GM18505 (cell line): ENCODE data around the gene FREM3.

Experiments used
- ATAC-seq: cut with Tn5 transposase; IDR thresholded peaks from one replicate; pipeline ENCODE4 v1.9.1; 2021; ENCODE audit not compliant: unreplicated experiment
- POLR2A ChIP-seq: IDR thresholded peaks from 4 replicates; pipeline ENCODE4 v1.6.1; 2011; ENCODE audit warnings: borderline replicate concordance; ENCODE audit not compliant: insufficient read depth, insufficient read length; ENCODE audit errors: extremely low read depth

FREM3 gene

GRCh38 chr4:143581331-143581946 lies 119.0 kb downstream of the FREM3 start:
- TF ChIP-seq POLR2A = no peak
- no peak for ATAC-seq

DNA sequence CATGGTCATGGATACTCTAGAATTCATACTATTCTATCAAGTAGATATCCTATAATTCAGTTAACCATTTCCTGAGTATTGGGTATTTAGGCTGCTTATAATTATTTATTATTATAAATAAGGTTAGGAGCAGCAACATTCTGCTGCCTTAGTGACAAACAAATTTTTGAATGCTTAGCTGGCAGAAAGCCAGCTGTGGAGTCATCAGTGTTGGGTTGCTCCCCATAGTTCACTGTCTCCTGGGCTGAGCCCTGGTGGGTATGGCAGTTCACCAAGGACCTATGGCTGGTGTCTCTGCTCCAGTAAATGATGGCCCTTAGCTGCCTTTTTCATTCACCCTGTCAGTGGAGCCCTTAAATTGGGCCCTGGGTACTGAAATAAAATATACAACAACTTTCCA lies 125.1 kb downstream of the FREM3 start:
- TF ChIP-seq POLR2A = no peak
- no peak for ATAC-seq

DNA sequence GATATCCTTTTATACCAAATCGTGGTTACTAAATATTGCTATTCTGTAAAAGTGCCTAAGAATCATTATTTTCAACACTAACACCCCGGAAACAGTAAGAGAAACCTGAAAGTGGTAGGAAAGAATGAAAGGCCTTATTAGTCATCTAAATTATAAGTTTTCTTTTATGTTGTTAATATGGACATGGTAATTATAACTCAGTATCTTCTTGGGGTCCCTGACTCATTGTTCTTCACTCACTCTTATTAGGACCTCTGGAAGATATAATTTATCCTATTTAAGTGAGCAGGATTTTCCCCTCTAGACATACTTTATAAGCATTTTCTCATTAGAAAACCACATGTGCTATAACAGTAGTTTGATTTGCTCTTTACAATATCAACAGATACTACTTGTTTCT lies 136.0 kb downstream of the FREM3 start:
- no peak for ATAC-seq
- TF ChIP-seq POLR2A = no peak

GRCh38 chr4:143559757-143560147 lies 140.7 kb downstream of the FREM3 start:
- no peak for TF ChIP-seq POLR2A
- ATAC-seq = no peak

GRCh38 chr4:143558823-143559756 lies 141.4 kb downstream of the FREM3 start:
- no peak for TF ChIP-seq POLR2A
- peak; percentile 81 for ATAC-seq

DNA sequence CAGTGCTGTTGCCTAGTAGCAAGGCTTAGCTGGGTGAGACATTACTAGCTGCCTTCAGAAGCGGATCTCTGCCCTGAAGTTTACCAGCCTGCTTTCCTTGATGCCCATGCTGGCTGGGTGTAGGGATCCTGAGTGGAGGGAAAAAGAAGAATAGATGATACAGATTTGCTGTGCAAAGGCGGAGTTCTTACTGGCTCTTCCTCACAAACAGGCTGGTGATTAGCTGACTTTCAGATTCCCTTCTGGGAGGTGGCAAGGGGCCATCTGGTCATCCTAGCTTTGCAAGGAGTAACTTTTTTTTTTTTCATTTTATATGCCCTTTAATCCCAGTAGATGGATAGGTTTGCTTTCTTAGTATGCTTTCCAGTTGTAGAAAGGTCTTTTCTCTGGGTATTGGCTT lies 142.2 kb downstream of the FREM3 start:
- no peak for ATAC-seq
- TF ChIP-seq POLR2A = no peak

- no peak for TF ChIP-seq POLR2A
- ATAC-seq = no peak
Measured at GRCh38 chr4:143555676-143556075, 144.8 kb downstream of the FREM3 start.

DNA sequence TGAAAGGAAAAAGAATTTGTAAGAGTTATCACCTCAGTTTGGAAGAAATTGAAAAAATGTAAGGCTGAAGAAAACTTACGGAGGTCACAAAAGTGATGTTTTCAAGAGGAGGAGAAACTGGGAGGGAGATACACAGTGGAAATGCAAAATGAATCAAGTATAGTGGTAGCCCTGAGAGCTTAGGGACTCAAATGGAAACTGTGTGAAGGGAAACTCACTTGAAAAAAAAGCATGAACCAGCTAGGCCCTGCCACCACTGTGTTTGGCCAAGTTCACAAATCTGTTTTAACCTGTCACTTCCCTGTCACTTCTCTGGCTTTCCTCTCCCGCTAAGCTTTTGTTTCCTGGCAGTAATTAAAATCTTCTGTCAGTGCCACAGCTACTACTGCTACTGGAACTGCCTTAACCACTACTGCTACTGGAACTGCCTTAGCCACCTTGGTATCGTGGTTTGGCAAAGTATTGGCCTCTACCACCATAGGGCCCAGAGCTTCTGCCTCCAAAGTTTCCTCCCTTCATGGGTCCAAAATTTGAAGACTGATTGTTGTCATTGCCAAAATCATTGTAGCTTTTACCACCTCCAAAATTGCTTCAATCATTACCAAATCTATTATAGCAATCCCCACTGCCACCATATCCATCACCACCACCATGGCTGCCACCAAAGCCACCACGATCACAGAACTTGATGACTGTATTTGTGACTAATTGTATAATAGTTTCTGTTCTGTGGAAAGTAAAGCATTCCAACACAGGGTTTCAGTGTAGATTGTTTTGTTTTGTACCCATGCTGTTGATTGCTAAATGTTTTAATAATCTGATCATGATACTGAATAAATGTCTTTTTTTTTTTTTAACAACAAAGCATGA lies 145.5 kb downstream of the FREM3 start:
- ATAC-seq = peak; percentile 69
- TF ChIP-seq POLR2A = no peak

GRCh38 chr4:143549928-143550327 lies 150.5 kb downstream of the FREM3 start:
- no peak for TF ChIP-seq POLR2A
- ATAC-seq = no peak

DNA sequence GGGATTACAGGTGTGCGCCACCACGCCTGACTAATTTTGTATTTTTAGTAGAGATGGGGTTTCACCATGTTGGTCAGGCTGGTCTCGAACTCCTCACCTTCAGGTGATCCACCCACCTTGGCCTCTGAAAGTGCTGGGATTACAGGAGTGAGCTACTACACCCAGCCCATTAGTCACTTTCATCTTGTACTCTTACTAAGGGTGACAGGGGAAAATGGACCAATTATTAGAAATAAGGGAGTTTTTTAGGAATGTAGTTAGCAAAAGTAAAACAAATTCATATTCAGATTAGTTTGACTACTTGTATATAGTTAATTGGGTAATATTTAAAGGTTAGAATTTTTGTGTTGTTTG lies 160.8 kb downstream of the FREM3 start:
- ATAC-seq = no peak

DNA sequence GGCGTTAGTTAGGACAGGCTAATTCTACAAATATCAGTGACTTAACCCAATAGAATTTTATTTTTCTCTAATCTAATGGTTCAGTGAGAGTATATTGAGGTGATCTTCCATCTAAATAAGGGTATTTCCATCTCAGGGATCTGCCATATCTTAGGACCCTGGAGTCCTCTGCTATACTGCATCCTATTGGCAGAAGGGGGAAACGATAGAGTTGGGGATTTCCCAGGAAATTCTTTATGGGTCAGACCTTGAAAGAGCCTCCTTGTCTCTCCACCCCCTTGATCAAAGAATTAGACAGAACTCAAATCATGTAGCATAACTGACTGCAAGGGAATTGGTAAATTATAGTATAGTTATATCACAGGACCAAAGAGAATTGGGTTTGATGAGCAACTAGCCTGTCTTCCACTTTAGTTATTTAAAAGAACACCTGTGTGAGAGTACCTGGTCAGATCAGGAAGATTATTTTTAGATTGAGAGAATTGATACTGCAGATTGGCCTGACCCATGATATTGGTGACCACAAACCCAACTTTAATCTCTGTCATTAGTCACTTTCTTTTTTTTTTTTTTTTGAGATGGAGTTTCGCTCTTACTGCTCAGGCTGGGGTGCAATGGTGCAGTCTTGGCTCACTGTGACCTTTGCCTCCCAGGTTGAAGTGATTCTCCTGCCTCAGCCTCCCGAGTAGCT lies 161.4 kb downstream of the FREM3 start:
- no peak for TF ChIP-seq POLR2A
- no peak for ATAC-seq

More for the DNA sequence above, 160.8 kb downstream of the FREM3 start:
- TF ChIP-seq POLR2A = no peak

DNA sequence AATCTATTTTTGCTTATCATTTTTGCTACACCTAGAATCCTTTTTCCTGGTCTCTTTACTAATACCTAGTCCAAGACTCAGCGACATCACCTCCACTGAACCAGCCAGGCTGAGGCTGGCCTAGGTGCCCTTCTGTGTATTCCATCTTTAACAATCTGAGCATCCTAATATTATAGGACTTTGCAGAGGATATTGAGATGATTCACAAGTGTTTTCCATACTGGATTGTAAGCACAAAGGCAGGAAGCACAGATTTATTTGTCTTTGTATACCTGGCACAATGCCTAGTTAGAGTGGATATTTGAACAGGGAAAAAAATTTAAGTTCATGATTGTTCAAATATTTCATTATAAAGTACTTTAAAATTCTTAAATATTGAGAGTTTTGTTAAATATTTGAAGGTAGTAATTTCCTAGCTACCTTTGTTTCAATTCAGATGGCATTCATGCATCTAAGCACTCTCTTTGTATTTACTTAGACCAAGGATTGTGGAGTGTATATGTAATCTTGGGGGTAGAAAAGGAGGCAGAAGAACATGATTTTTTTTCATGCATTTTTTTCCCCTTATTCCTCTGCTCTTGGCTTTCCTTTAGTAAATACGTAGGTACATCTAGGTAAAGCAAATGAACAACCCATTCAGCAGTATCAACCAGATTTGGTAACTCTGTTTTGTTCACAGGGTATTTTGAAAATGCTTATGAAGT lies 168.5 kb downstream of the FREM3 start:
- no peak for ATAC-seq
- TF ChIP-seq POLR2A = no peak
